Ishikawa (cell line): ENCODE data around the gene EGR1.

Experiments used
- CEBPB ChIP-seq: IDR thresholded peaks from 2 replicates; pipeline ENCODE4 v1.6.1; 2012
- CREB1 ChIP-seq: IDR thresholded peaks from 2 replicates; pipeline ENCODE4 v1.6.1; 2012; ENCODE audit warnings: low read depth
- EGR1 ChIP-seq: IDR thresholded peaks from 2 replicates; pipeline ENCODE4 v1.6.1; 2012
- EP300 ChIP-seq: IDR thresholded peaks from 2 replicates; pipeline ENCODE4 v1.6.1; 2012; ENCODE audit warnings: borderline replicate concordance
- FOXM1 ChIP-seq: IDR thresholded peaks from 2 replicates; pipeline ENCODE4 v1.6.1; 2012; ENCODE audit warnings: low read depth, borderline replicate concordance
- NFIC ChIP-seq: IDR thresholded peaks from 2 replicates; pipeline ENCODE4 v1.6.1; 2012
- RAD21 ChIP-seq: IDR thresholded peaks from 2 replicates; pipeline ENCODE4 v1.6.1; 2012; ENCODE audit warnings: low read depth
- TAF1 ChIP-seq: IDR thresholded peaks from 2 replicates; pipeline ENCODE4 v1.6.1; 2012; ENCODE audit warnings: low read depth, mild to moderate bottlenecking
- TCF12 ChIP-seq: IDR thresholded peaks from 2 replicates; pipeline ENCODE4 v1.6.1; 2012; ENCODE audit warnings: low read depth
- TEAD4 ChIP-seq: IDR thresholded peaks from 2 replicates; pipeline ENCODE4 v1.6.1; 2012
- YY1 ChIP-seq: IDR thresholded peaks from 2 replicates; pipeline ENCODE4 v1.6.1; 2012; ENCODE audit warnings: low read depth
- ZBTB7A ChIP-seq: IDR thresholded peaks from 2 replicates; pipeline ENCODE4 v1.6.1; 2012; ENCODE audit warnings: low read depth
- TF ChIP-seq, protein P1 (sequence below): IDR thresholded peaks from 2 replicates; pipeline ENCODE4 v1.6.1; 2012; ENCODE audit warnings: low read depth, mild to moderate bottlenecking
- TF ChIP-seq, protein P2 (sequence below): IDR thresholded peaks from 2 replicates; pipeline ENCODE4 v1.6.1; 2012
- TF ChIP-seq, protein P3 (sequence below): IDR thresholded peaks from 2 replicates; pipeline ENCODE4 v1.6.1; 2012

Gene EGR1

DNA sequence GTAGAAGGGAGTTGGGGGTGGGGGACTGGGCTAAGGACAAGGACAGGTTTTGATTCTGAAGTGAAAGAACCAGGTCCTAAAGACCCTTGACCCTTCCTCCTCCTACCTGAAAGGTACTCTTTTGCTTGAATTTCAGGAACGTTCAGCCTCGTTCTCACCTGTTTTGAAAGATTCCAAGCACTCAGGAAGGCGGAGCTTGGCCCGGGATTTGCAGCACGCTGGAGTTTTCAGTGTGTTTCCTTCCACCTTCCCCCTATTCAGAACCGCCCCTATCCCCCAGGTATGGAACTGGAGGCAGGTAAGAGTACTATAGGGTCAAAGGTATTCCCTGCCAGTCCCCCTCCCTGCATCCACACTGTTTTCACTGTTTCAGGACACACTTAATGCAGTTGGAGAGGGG is 7.1 kb downstream of the EGR1 start:
- TF ChIP-seq RAD21 (no peak), CREB1 (no peak), TCF12 (no peak), FOXM1 (no peak), EP300 (no peak), YY1 (no peak), ZBTB7A (no peak), EGR1 (no peak), TEAD4 (no peak), NFIC (no peak), CEBPB (no peak)
- TF ChIP-seq, protein P1, sequence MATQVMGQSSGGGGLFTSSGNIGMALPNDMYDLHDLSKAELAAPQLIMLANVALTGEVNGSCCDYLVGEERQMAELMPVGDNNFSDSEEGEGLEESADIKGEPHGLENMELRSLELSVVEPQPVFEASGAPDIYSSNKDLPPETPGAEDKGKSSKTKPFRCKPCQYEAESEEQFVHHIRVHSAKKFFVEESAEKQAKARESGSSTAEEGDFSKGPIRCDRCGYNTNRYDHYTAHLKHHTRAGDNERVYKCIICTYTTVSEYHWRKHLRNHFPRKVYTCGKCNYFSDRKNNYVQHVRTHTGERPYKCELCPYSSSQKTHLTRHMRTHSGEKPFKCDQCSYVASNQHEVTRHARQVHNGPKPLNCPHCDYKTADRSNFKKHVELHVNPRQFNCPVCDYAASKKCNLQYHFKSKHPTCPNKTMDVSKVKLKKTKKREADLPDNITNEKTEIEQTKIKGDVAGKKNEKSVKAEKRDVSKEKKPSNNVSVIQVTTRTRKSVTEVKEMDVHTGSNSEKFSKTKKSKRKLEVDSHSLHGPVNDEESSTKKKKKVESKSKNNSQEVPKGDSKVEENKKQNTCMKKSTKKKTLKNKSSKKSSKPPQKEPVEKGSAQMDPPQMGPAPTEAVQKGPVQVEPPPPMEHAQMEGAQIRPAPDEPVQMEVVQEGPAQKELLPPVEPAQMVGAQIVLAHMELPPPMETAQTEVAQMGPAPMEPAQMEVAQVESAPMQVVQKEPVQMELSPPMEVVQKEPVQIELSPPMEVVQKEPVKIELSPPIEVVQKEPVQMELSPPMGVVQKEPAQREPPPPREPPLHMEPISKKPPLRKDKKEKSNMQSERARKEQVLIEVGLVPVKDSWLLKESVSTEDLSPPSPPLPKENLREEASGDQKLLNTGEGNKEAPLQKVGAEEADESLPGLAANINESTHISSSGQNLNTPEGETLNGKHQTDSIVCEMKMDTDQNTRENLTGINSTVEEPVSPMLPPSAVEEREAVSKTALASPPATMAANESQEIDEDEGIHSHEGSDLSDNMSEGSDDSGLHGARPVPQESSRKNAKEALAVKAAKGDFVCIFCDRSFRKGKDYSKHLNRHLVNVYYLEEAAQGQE: no peak

DNA sequence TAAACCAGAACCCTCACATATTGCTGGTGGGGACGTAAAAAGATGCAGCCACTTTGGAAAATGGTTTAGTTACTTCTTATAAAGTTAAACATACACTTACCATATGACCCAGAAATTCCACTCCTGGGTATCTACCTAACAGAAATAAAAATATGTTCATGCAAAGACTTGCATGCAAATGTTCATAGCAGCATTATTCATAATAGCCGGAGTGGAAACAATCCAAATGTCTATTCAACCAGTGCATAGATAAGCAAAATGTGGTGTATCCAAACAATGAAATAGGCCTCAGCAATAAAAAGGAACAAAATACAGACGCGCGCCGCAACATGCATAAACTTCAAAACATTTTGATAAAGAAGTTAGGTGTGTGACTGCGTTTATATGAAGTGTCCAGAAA is 11.6 kb downstream of the EGR1 start:
- TF ChIP-seq FOXM1 (no peak), CREB1 (no peak), ZBTB7A (no peak), CEBPB (no peak), EP300 (no peak), TEAD4 (no peak), EGR1 (no peak)
- TF ChIP-seq, protein P2, sequence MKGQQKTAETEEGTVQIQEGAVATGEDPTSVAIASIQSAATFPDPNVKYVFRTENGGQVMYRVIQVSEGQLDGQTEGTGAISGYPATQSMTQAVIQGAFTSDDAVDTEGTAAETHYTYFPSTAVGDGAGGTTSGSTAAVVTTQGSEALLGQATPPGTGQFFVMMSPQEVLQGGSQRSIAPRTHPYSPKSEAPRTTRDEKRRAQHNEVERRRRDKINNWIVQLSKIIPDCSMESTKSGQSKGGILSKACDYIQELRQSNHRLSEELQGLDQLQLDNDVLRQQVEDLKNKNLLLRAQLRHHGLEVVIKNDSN: no peak
- TF ChIP-seq, protein P3, sequence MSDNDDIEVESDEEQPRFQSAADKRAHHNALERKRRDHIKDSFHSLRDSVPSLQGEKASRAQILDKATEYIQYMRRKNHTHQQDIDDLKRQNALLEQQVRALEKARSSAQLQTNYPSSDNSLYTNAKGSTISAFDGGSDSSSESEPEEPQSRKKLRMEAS: no peak

DNA sequence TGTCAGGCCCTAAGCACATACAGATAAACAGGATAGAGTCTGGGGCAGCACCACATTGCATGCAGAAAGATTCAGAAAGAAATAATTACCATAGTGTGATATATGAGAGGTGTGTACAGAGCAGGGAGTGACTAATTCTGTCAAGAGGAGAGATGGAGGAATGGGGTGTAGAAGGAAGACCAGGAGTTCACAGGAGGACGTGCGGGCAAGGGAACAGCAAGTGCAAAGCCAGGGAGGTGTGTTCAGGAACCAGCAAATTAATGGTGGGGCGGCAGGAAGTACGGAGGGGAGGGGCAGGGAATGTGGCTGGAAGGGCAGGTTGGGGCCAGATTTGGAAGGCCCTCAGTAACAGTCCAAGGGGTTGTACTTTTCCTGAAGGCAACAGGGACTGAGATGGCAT is 17.4 kb downstream of the EGR1 start:
- TF ChIP-seq TEAD4 (no peak), RAD21 (no peak), NFIC (no peak), CREB1 (no peak), CEBPB (no peak)
- TF ChIP-seq, protein P2: no peak

DNA sequence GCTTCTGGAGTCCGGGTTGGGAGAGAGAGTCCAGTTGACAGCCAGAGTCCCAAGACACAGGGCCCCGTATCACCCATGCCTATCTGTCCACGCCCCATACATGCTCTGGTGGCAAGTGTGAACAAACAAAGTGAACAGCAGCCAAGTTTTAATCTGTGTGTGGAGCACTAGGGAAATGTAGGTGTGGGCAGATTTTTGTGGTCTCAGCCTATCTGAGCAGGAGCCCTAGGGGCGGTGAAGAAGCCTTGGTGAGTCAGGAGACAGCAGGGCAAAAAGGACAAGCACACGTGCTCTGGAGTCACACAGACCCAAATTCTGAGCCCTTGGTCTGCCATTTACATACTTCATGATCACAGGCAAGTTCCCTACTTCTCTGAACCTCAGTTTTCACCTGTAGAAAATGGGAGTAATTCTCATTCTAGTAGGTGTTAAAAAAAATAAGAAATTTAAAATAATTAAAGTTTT is 23.2 kb downstream of the EGR1 start:
- TF ChIP-seq, protein P2: no peak

DNA sequence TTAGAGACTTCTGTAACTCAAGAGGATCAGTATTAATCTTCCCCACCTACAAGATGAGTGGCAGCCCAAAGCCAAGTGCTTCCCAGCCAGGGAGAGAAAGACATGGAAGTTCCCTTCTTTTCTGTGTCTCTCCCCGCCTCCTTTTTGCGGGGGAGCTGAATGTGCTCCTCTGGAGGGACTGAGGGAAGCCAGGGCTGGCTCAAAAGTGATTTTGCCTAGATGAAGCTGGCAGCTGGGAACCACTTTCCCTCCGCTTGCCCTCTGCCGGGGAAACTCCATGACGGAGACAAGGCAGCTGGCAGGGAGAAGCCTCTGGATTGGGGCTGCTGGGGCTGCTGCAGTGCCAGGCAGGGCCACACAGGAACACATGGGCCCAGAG is 24.4 kb downstream of the EGR1 start:
- TF ChIP-seq ZBTB7A (no peak), EP300 (no peak), CEBPB (no peak)
- TF ChIP-seq, protein P1: no peak
- TF ChIP-seq, protein P3: no peak

DNA sequence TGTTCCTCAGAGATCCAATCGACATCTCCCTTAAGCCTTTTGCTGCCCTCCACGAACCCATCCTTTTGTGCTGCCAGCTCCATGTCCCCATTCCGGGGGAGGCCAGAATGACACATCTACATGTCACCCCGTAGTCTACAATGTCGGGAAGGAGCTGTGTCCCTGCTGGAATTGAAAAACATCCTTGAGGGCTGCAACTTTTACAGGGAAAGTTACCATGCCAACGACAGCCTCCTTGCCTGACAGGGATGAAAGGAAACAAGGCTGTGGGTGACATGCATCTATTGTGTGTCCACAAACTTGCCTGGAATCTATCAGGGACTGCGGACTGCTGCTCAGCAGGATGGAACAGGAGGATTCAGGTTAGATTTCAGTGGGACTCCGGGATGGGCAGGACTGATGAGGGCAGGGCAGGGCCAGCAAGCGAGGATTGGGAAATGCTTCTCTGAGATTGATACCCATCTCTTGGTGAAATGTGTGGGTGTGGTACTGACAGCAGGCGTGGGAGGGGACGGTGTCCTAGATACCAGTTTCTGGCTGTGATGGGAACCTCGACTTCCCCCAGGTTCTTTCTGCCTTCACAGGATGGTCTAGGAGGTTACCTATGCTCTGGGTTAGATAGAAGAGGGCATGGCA is 25.5 kb downstream of the EGR1 start:
- TF ChIP-seq EP300 (no peak), TAF1 (no peak), NFIC (no peak), YY1 (no peak), TCF12 (no peak), ZBTB7A (no peak), CREB1 (no peak), TEAD4 (no peak), EGR1 (no peak), RAD21 (no peak), CEBPB (no peak), FOXM1 (no peak)
- TF ChIP-seq, protein P3: no peak
- TF ChIP-seq, protein P2: no peak
- TF ChIP-seq, protein P1: no peak
